ENCODE data around the gene IP6K1.

The IP6K1 gene

GRCh38 chr3:49775538-49775937 lies 10.8 kb downstream of the IP6K1 start:
- H3K27ac ChIP-seq (ENCODE audit: poor library complexity, severe bottlenecking), result no peak overlapping the region
- no peak for TF ChIP-seq CTCF (IDR thresholded peaks at IDR 0.05; ENCODE audit: poor library complexity, severe bottlenecking)
- H3K4me1 ChIP-seq (ENCODE audit: insufficient read depth, poor library complexity, severe bottlenecking), result no peaks in the 10 kb centered on the region
- no peaks in the 10 kb centered on the region for H3K27me3 ChIP-seq (ENCODE audit: insufficient read depth, poor library complexity, severe bottlenecking)
- no peak for DNase-seq (ENCODE audit: low spot score)
- no peak overlapping the region for H3K4me3 ChIP-seq (ENCODE audit: severe bottlenecking)
- peaks cover 27% of the 10 kb centered on the region for H3K36me3 ChIP-seq (ENCODE audit: low read depth)
- H3K9me3 ChIP-seq (ENCODE audit: severe bottlenecking), result no peaks in the 10 kb centered on the region
- no peak for ATAC-seq (ENCODE audit: low read depth)

- H3K27ac ChIP-seq (ENCODE audit: poor library complexity, severe bottlenecking), result no peak overlapping the region
- no peaks in the 10 kb centered on the region for H3K9me3 ChIP-seq (ENCODE audit: severe bottlenecking)
- H3K27me3 ChIP-seq (ENCODE audit: insufficient read depth, poor library complexity, severe bottlenecking), result no peaks in the 10 kb centered on the region
- ATAC-seq (ENCODE audit: low read depth) (no peak), DNase-seq (ENCODE audit: low spot score) (no peak)
- peaks cover 29% of the 10 kb centered on the region for H3K36me3 ChIP-seq (ENCODE audit: low read depth)
- H3K4me3 ChIP-seq (ENCODE audit: severe bottlenecking), result no peak overlapping the region
- TF ChIP-seq CTCF (IDR thresholded peaks at IDR 0.05; ENCODE audit: poor library complexity, severe bottlenecking), result no peak
- H3K4me1 ChIP-seq (ENCODE audit: insufficient read depth, poor library complexity, severe bottlenecking), result no peaks in the 10 kb centered on the region
These were observed 13.6 kb downstream of the IP6K1 start for GRCh38 chr3:49772703-49773102.

- DNase-seq (ENCODE audit: low spot score) (no peak), ATAC-seq (ENCODE audit: low read depth) (no peak)
- peaks cover 23% of the 10 kb centered on the region for H3K36me3 ChIP-seq (ENCODE audit: low read depth)
- no peaks in the 10 kb centered on the region for H3K27me3 ChIP-seq (ENCODE audit: insufficient read depth, poor library complexity, severe bottlenecking)
- H3K27ac ChIP-seq (ENCODE audit: poor library complexity, severe bottlenecking), result no peak overlapping the region
- no peak overlapping the region for H3K4me3 ChIP-seq (ENCODE audit: severe bottlenecking)
- no peak for TF ChIP-seq CTCF (IDR thresholded peaks at IDR 0.05; ENCODE audit: poor library complexity, severe bottlenecking)
- no peaks in the 10 kb centered on the region for H3K9me3 ChIP-seq (ENCODE audit: severe bottlenecking)
- no peaks in the 10 kb centered on the region for H3K4me1 ChIP-seq (ENCODE audit: insufficient read depth, poor library complexity, severe bottlenecking)
These were observed 14.9 kb downstream of the IP6K1 start for GRCh38 chr3:49771340-49771938.

GRCh38 chr3:49769926-49770325 lies 16.4 kb downstream of the IP6K1 start:
- no peak for TF ChIP-seq CTCF (IDR thresholded peaks at IDR 0.05; ENCODE audit: poor library complexity, severe bottlenecking)
- no peak for ATAC-seq (ENCODE audit: low read depth)

GRCh38 chr3:49769286-49769915 lies 16.9 kb downstream of the IP6K1 start:
- H3K4me3 ChIP-seq (ENCODE audit: severe bottlenecking), result no peak overlapping the region
- no peak for ATAC-seq (ENCODE audit: low read depth)

More at GRCh38 chr3:49769926-49770325, 16.4 kb downstream of the IP6K1 start:
- H3K27me3 ChIP-seq (ENCODE audit: insufficient read depth, poor library complexity, severe bottlenecking), result no peaks in the 10 kb centered on the region
- H3K27ac ChIP-seq (ENCODE audit: poor library complexity, severe bottlenecking), result no peak overlapping the region
- no peak for DNase-seq (ENCODE audit: low spot score)
- H3K4me3 ChIP-seq (ENCODE audit: severe bottlenecking), result no peak overlapping the region
- H3K36me3 ChIP-seq (ENCODE audit: low read depth), result peaks cover 17% of the 10 kb centered on the region
- H3K4me1 ChIP-seq (ENCODE audit: insufficient read depth, poor library complexity, severe bottlenecking), result no peaks in the 10 kb centered on the region
- H3K9me3 ChIP-seq (ENCODE audit: severe bottlenecking), result no peaks in the 10 kb centered on the region

More at GRCh38 chr3:49769286-49769915, 16.9 kb downstream of the IP6K1 start:
- Histone ChIP-seq H3K27ac (ENCODE audit: poor library complexity, severe bottlenecking) (no peak overlapping the region), H3K27me3 (ENCODE audit: insufficient read depth, poor library complexity, severe bottlenecking) (no peaks in the 10 kb centered on the region), H3K36me3 (ENCODE audit: low read depth) (peaks cover 12% of the 10 kb centered on the region; the same call in 1 of the 2 replicates), H3K9me3 (ENCODE audit: severe bottlenecking) (no peaks in the 10 kb centered on the region), H3K4me1 (ENCODE audit: insufficient read depth, poor library complexity, severe bottlenecking) (no peaks in the 10 kb centered on the region)
- TF ChIP-seq CTCF (IDR thresholded peaks at IDR 0.05; ENCODE audit: poor library complexity, severe bottlenecking), result no peak
- DNase-seq (ENCODE audit: low spot score), result no peak

Data from RWPE2 (cell line).